HepG2 (cell line): ENCODE measurements around the gene MAD2L2. TPM values are rescaled to one million over a fixed set of nuclear protein-coding genes. Genes with fewer than 3 reads are reported as not detected.

ENCODE experiments used
- ARNT2 ChIP-seq: sonication (generic); formaldehyde crosslinking; IDR thresholded peaks from 2 replicates; pipeline ENCODE4 v1.8.0; 2022; ENCODE audit warnings: mild to moderate bottlenecking, low read depth, missing genetic modification reagents, moderate library complexity
- HMG20A ChIP-seq: IDR thresholded peaks from 2 replicates; pipeline ENCODE4 v1.6.1; 2016; ENCODE audit warnings: borderline replicate concordance
- HNF4G ChIP-seq, 2 experiments: sonication (generic) in 1 of 2; formaldehyde crosslinking in 1 of 2; IDR thresholded peaks; 2 replicates each; pipeline versions ENCODE4 v1.4.0 to v1.6.1; 2011 to 2020; ENCODE audit warnings: borderline replicate concordance in 2 of 2, low read depth in 2 of 2, mild to moderate bottlenecking in 2 of 2, low read length in 1 of 2, missing genetic modification reagents in 1 of 2, moderate library complexity in 1 of 2
- MXI1 ChIP-seq: IDR thresholded peaks from 3 replicates; pipeline ENCODE4 v1.6.1; 2012; ENCODE audit warnings: low read depth, low read length, inconsistent platforms, borderline replicate concordance
- NONO ChIP-seq, 2 experiments: fragments of 450-650 bp in 1 of 2; sonication (generic) in 1 of 2; formaldehyde crosslinking in 1 of 2; IDR thresholded peaks in 1 of 2; conservative IDR thresholded peaks in 1 of 2; 2 replicates each; pipeline versions ENCODE4 v1.6.1 to v1.8.0; 2017 to 2022; ENCODE audit warnings: mild to moderate bottlenecking in 1 of 2, missing genetic modification reagents in 1 of 2, moderate library complexity in 1 of 2
- PPARG ChIP-seq: conservative IDR thresholded peaks from 2 replicates; pipeline ENCODE4 v1.6.1; 2016; ENCODE audit warnings: missing biosample characterization, missing genetic modification reagents
- SIX1 ChIP-seq: sonication (generic); formaldehyde crosslinking; IDR thresholded peaks from 2 replicates; pipeline ENCODE4 v1.4.0; 2020; ENCODE audit warnings: missing genetic modification reagents, borderline replicate concordance
- SRF ChIP-seq: IDR thresholded peaks from 2 replicates; pipeline ENCODE4 v1.6.1; 2011; ENCODE audit warnings: mild to moderate bottlenecking, low read depth, low read length, moderate library complexity
- TARDBP ChIP-seq: sonication (generic); formaldehyde crosslinking; IDR thresholded peaks from 2 replicates; pipeline ENCODE4 v1.8.0; 2022; ENCODE audit warnings: mild to moderate bottlenecking, missing genetic modification reagents
- TBL1XR1 ChIP-seq: fragments of 150-350 bp; IDR thresholded peaks from 2 replicates; pipeline ENCODE4 v1.6.1; 2014; ENCODE audit warnings: borderline replicate concordance, low read length; ENCODE audit not compliant: partially characterized antibody
- ZBTB40 ChIP-seq, 2 experiments: fragments of 450-650 bp in 1 of 2; sonication (generic) in 1 of 2; formaldehyde crosslinking in 1 of 2; IDR thresholded peaks; 2 replicates each; pipeline versions ENCODE4 v1.6.1 to v1.8.0; 2016 to 2022; ENCODE audit warnings: antibody characterized with exemption in 1 of 2, mild to moderate bottlenecking in 1 of 2, missing genetic modification reagents in 1 of 2
- ZNF205 ChIP-seq: IDR thresholded peaks from 2 replicates; pipeline ENCODE4 v1.6.1; 2018; ENCODE audit warnings: missing biosample characterization, missing genetic modification reagents
- polyA plus RNA-seq, 8 experiments: library from polyadenylated mRNA; depleted of rRNA in 3 of 8; stranded (reverse) in 7 of 8; unstranded in 1 of 8; fragments of >200 nt; fragmentation: Illumina TruSeq in 4 of 8; extraction: Trizol in 4 of 8; gene quantifications; 2 replicates each; pipeline versions ENCODE4 v1.2.1 to v1.2.3, GENCODE V29; 2011 to 2016; ENCODE audit warnings: low read depth in 4 of 8, missing spikeins in 1 of 8, mixed read lengths in 1 of 8; ENCODE audit not compliant: insufficient read depth in 1 of 8
- total RNA-seq, 5 experiments: library from RNA; depleted of rRNA; stranded (reverse); fragments of >200 nt; fragmentation: Illumina TruSeq; extraction: Trizol; gene quantifications; 2 replicates each; pipeline ENCODE4 v1.2.3, GENCODE V29; 2016; ENCODE audit warnings: low read depth in 1 of 5
- TF ChIP-seq, protein P1 (sequence below): sonication (generic); formaldehyde crosslinking; IDR thresholded peaks from 2 replicates; pipeline ENCODE4 v1.8.0; 2022; ENCODE audit warnings: mild to moderate bottlenecking, missing genetic modification reagents
- TF ChIP-seq, protein P2 (sequence below): sonication (generic); formaldehyde crosslinking; IDR thresholded peaks from 2 replicates; pipeline ENCODE4 v1.5.1; 2020; ENCODE audit warnings: missing genetic modification reagents, mild to moderate bottlenecking, borderline replicate concordance
- TF ChIP-seq, protein P3 (sequence below): IDR thresholded peaks from 2 replicates; pipeline ENCODE4 v1.6.1; 2016; ENCODE audit warnings: missing genetic modification reagents, missing compliant biosample characterization

Gene MAD2L2
- total and polyA plus RNA-seq, 2 of the 13 experiments (the other 11 are each of a cell fraction or from before 2014, with no cell fraction given) = 51.8 to 53.8 TPM

DNA sequence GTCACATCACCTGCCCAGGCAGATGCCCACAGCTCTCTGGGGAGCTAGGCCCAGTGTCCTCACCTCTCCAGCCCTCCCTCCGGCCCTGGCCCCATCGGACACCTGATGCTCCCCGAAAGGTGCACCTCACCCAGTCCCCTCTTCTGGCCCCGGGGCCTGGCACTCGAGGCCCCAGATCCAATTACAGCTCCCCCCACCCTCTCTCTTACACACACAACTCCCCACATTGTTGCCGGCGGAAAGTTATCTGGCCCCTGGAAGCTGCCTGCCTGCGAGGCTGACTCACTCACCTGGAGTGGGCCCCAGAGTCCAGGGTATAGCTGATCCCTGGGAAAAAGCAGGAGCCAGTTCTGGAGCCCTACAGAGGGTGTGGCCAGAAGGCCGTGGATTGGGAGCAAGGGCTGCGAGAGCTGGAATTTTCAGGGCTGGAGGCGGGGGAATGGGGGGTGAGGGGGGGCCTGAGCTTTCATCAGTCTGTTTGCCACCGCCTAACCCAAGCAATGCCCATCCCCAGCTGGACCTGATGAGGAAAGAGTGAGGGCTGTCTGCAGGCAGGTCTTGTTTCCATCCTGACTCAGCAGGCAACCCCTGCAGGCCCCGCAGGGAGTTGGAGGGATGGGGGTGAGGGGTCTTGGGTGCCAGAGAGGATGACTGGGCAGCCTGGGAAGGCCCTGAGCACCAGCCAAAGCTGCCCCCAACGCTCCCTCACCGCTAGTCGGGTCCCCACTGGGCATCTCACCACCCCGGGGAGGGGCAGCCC is 27.7 kb downstream of the MAD2L2 start (continued):
- TF ChIP-seq PPARG (CRISPR knock-in tag) = no peak
- TF ChIP-seq SRF = no peak
- TF ChIP-seq TARDBP (CRISPR knock-in tag) = peak; percentile 60; the same call in 1 of the 2 replicates
- TF ChIP-seq ARNT2 = 0 out of 2 replicates have a peak, but pooled peaks have one; percentile 11
- TF ChIP-seq TBL1XR1 = peak; percentile 45
- no peak for TF ChIP-seq ZNF205
- TF ChIP-seq MXI1 = peak; percentile 48; the same call in 1 of the 3 replicates
- peak; percentile 34; the same call in 1 of the 2 replicates for TF ChIP-seq HMG20A (CRISPR knock-in tag)
- no peak for TF ChIP-seq ZBTB40 (IDR thresholded peaks at IDR 0.05)
- 0 out of 2 replicates have a peak, but pooled peaks have one; percentile 26 for TF ChIP-seq ZBTB40 (CRISPR knock-in tag; IDR thresholded peaks at IDR 0.05)
- TF ChIP-seq NONO (IDR thresholded peaks at IDR 0.05) = no peak
- TF ChIP-seq NONO (CRISPR knock-in tag; conservative IDR thresholded peaks at IDR 0.05) = peak; percentile 49; the same call in 1 of the 2 replicates
- TF ChIP-seq, protein P1, sequence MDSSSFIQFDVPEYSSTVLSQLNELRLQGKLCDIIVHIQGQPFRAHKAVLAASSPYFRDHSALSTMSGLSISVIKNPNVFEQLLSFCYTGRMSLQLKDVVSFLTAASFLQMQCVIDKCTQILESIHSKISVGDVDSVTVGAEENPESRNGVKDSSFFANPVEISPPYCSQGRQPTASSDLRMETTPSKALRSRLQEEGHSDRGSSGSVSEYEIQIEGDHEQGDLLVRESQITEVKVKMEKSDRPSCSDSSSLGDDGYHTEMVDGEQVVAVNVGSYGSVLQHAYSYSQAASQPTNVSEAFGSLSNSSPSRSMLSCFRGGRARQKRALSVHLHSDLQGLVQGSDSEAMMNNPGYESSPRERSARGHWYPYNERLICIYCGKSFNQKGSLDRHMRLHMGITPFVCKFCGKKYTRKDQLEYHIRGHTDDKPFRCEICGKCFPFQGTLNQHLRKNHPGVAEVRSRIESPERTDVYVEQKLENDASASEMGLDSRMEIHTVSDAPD (CRISPR knock-in tag) = no peak
- TF ChIP-seq, protein P2, sequence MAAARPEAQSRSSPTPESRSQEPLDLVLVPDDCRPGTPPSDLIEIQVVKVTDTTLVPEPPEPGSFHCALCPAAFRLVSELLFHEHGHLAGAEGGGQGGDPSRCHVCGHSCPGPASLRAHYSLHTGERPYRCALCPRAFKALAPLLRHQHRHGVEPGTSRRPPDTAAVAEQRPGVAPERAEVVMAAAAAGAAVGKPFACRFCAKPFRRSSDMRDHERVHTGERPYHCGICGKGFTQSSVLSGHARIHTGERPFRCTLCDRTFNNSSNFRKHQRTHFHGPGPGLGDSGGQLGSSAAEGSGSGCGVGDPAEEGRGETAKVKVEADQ (CRISPR knock-in tag) = peak; percentile 3; the same call in 1 of the 2 replicates
- TF ChIP-seq, protein P3, sequence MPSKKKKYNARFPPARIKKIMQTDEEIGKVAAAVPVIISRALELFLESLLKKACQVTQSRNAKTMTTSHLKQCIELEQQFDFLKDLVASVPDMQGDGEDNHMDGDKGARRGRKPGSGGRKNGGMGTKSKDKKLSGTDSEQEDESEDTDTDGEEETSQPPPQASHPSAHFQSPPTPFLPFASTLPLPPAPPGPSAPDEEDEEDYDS (CRISPR knock-in tag) = 0 out of 2 replicates have a peak, but pooled peaks have one; percentile 31
- TF ChIP-seq HNF4G (IDR thresholded peaks at IDR 0.05; ENCODE audit: borderline replicate concordance, low read depth, low read length) = peak; percentile 65
- TF ChIP-seq HNF4G (CRISPR knock-in tag; IDR thresholded peaks at IDR 0.05; ENCODE audit: borderline replicate concordance, low read depth) = no peak; the same call in 1 of the 2 replicates
- TF ChIP-seq SIX1 (CRISPR knock-in tag) = peak; percentile 90; the same call in 1 of the 2 replicates
